CD4-positive, alpha-beta T cell treated with Interferon gamma for 1 hour (primary cell): ENCODE data around the gene CFAP119.

Source experiments
- DNase-seq: peaks from one replicate; pipeline ENCODE4 v3.0.0-alpha.2; 2020

CFAP119 gene

DNA sequence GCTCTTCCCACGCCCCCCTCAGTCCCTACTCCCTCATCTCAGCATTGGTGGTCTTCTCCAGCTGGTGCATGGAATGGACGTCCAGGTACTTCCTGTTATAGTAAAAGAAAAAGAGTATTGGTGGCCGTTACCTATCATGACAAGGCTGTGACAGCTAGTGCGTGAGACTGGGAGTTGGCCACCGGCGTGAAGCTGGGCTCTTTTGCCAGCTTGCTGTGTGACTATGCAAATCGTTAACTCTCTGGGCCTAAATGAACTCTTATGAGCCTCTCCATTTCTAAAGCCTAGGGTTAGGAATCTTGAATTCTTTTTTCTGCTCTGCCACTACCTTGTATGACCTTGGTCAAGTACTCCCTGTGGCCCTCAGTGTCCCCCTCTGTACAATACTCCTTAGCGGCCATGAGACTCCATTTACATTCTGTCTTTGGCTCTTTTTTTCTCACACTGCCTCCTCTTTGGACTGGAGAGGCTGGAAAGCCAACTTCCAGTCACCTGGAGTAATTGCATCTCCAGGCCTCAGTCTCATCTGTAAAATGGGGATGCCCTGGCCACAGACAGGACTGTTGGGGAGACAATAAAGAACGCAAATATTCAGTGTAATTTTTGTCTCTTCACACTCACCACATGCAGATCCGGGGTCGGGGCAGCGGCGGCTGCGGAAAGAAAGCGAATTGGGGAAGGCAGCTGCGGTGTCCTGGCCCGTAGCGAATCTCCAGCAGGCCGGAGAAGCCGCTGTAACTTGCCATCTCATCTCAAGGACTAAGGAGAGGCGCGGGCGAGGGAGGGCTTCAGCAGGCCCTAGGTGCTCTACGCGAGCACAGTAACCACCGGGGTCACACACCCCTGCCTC is 1.1 kb downstream of the CFAP119 start:
- DNase-seq = no peak

DNA sequence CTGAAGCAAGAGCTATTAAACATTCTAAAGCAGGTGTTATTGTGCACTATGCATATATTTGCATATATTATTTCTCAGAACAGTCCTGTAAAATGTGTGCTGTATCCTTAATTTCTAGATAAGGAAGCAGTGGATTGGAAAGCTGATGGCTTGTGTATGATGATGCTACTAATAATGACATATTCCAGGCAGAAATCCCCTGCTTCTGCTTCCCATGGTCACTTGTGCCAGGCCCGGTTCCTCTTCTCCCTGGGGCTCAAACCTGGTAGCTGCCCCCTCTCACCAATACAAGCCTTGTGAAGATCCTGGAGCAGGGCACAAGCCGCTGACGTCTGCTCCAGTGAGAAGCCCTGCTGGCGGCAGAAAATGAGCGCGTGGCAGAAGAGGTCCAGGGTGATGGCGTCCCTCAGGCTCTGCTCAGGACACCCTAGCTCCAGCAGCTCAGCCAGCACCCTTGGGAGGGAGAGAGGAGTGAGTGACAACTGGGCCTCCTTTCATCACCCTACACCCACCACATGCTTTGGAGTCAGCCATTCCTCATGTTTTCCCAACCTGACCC is 1.8 kb downstream of the CFAP119 start:
- DNase-seq = no peak

DNA sequence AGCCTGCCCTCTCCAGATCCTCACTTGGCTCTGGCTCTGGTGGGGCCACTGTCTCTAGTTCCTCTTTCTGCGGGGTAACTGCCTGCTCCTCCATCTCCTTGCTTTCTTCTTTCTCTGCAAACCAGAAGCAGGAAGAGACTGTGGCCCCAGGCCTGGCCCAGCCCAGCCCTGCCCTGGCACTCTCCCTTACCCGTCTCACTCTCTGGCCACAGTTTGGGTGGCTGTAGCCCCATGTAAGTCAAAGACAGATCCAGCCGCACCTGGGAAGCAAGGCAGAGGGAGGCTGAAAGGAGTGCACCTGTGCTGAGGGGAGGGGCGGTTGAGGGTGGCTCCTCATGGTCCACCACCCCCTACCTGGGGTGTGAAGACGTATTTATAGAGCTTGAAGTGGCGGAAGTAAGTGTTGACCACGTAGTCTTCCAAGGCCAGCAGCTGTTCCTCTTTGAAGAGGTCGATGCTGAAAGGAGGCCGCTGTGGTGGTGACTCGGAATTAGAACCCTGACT is 2.8 kb downstream of the CFAP119 start:
- DNase-seq = peak; percentile 32

DNA sequence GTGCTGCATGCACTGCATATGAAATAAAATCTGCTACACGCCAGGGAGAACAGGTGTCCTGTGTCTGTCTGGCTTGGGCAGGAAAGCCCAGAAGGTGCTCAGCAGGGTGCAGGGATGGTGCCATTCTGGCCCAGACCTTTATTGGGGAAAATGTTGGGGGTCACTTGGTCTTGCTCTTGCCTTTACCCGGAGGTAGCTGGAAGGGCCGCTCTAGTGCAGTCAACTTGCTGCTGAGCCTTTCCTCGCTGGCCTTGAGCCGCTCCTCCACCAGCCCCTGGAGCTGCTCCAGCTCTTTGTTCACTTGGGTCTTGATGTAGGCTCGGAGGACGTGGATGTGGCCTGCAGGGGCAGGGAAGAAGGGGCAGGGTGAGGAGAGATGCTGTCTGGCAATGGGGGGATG is 4.5 kb downstream of the CFAP119 start:
- no peak for DNase-seq

DNA sequence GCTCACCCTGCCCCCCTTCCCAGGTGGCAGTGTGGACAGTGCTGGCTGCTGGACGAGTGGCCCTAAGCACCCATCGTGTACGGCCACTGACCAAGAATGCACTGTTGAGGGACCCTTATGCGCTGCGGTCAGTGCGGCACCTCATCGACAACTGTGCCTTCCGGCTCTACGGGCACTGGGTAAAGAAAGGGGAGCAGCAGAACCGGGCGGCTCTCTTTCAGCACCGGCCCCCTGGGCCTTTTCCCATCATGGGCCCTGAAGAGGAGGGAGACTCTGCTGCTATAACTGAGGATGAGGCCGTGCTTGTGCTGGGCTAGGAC is 5.1 kb downstream of the CFAP119 start:
- no peak for DNase-seq

DNA sequence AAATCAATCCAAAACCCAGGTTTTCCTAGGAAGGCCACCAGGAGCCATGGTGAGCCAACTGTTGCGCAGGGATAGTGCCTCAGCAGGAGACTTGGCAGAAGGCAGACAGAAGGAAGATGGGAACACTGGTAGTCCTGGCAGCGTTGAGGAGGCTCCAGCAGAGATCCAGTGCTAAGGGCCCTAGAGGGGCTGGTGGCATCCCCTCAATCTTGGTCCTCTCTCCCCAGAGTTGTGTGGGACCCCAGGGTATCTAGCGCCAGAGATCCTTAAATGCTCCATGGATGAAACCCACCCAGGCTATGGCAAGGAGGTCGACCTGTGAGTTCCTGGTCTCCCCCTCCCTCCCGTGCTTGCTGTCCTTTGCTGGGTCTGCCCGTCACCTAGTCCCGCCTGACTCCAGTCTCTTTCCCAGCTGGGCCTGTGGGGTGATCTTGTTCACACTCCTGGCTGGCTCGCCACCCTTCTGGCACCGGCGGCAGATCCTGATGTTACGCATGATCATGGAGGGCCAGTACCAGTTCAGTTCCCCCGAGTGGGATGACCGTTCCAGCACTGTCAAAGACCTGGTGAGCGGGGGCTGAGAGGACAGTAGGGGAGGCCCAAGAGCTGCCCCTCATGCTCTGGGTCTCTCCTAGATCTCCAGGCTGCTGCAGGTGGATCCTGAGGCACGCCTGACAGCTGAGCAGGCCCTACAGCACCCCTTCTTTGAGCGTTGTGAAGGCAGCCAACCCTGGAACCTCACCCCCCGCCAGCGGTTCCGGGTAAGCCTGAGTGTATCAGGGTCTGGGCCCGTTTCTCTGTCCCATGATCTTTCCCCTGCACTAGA is 5.7 kb downstream of the CFAP119 start:
- DNase-seq = no peak

DNA sequence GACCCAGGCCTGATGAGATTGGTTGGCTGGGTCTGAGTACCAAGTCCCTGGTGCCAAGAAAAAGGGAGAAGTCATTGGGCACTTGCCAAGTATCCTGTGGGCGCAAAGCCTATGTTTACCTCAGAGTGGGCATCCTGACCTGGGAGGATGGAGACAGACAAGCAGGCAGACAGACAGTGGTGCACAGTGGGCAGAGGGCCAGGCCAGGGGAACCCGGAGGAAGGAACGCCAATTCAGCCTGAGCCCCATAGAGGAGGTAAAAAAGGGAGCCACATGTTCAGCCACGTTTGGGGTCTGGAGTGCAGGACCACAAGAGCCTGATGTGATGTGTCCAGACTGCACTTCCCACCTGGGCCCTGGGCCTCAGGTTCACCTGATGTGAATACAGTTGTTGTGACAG is 8.3 kb downstream of the CFAP119 start:
- DNase-seq = no peak

DNA sequence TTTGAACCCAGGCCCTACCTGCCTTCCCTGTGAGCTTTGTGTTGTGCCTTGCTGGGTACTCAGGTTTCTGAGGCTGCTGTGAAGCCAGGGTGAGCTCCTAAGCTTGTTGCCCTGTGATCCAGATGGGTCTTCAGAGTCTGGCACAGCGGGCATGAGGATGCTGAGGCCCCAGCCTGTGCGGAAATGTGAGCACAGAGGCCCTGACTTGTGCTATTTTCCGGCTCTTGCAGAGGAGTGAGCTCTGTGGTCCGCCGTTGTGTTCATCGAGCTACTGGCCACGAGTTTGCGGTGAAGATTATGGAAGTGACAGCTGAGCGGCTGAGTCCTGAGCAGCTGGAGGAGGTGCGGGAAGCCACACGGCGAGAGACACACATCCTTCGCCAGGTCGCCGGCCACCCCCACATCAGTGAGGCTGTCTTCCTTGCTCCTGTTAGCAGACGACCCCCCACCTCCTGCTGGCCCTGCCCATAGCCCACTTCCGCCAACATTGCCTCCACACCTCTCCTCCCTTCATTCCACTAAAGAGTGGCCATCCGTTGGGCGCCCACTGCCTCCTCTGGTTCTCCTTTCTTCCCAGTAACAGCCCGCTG is 10.9 kb downstream of the CFAP119 start:
- no peak for DNase-seq

DNA sequence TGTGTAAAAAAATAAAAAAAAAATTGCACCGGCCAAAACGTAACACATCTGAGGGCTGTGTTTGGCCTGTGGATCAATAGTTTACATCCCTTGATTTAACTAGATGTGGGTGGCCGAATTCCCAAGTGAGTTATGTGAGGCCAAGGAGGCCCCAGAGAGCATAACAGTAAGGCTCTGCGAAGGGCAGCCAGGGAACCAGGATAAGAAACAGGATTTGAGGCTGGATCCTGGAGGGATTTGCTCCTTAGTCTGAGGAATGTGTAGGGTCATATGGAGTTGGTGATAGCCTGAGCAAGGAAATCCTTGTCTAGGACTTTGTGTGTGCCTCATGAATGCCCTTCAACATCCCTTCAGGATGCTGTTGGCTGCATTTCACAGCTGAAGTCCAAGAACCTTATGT is 11.7 kb downstream of the CFAP119 start:
- DNase-seq = no peak

DNA sequence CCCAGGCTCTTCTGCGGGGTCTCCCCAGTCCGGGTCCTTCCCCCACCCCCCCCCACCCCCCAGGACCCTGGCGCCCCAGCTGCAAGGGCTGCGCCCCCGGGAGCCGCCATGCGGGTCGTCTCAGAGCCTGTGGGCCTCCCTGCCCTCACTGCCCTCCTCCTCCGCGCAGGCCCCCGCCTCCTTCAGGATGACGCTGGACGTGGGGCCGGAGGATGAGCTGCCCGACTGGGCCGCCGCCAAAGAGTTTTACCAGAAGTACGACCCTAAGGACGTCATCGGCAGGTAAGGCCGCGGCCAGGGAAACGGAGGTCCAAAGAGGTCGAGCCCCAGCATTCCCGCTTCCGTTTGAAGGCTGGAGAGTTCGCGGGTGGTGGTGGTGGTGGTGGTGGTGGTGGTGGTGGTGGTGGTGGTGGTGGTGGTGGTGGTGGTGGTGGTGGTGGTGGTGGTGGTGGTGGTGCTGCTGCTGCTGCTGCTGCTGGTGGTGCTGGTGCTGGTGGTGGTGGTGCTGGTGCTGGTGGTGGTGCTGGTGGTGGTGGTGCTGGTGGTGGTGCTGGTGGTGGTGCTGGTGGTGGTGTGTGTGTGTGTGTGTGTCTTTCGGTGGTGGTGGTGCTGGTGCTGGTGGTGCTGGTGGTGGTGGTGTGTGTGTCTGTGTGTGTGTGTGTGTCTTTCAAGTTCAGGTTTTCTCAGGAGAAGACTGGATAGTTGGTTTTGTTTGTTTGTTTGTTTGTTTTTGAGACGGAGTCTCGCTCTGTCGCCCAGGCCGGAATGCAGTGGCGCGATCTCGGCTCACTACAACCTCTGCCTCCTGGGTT is 13.0 kb downstream of the CFAP119 start:
- peak; percentile 9 for DNase-seq

DNA sequence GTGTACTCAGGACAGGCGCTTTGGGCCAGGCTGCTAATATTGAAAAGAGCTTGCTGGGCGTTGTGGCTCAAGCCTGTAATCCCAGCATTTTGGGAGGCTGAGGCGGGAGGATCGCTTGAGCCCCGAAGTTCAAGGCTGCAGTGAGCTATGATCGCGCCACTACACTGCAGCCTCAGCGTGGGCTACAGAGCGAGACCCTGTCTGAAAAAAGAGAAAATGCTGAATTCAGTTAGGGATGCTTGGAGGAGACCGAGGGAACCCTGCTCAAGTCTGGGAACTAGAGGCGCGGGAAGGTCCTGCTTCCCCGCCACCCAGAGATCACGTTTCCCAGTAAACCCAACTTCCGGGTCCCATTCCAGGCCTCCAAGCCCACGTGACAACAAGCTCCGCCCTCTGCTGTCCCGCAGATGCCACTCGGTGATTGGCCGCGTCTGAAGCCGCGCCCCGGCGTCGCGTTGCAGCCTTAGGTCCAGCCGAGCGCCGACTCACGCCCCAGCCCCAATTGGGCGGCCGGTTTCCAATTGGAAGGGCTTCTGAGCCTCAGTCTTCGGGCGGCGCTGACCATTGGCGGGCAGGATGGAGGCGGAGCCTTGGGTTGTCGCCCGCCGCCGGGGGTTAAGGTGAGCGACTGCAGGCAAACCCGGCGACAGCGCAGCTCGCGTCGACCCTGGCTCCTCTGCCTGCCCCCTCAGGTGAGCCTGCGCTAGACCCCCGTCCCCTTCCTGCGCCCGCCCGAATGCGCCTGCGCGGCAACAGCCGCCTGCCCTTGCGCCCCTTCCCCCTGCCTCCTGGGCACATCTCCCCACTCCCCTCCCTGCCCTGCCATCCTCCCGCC is 13.8 kb downstream of the CFAP119 start, which contains the start of gene PHKG2:
Gene PHKG2, plus strand, starts transcription at position 627 of the 835 bp plus-strand sequence. CDS start 396 bp downstream, outside the sequence.
- DNase-seq = peak; percentile 97

DNA sequence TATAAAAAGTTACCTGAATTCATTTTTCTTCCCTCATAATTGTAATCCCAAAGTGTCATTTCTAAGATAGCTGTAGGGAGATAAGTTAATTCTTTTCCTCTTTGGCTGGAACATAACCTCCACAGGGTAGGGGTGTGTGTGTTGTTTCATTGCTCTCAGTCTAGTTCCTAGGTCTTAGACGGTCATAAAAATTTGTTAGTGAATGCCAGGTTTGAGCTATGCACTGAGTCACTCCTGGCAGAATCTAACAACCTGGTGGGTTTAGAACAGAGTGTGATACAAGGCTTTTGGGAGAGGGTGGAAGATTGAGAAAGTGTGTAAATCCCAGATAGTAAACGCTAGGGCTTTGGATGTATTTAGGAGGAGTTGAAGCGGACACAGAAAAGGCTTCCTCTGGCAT is 14.5 kb downstream of the CFAP119 start:
- DNase-seq = no peak

DNA sequence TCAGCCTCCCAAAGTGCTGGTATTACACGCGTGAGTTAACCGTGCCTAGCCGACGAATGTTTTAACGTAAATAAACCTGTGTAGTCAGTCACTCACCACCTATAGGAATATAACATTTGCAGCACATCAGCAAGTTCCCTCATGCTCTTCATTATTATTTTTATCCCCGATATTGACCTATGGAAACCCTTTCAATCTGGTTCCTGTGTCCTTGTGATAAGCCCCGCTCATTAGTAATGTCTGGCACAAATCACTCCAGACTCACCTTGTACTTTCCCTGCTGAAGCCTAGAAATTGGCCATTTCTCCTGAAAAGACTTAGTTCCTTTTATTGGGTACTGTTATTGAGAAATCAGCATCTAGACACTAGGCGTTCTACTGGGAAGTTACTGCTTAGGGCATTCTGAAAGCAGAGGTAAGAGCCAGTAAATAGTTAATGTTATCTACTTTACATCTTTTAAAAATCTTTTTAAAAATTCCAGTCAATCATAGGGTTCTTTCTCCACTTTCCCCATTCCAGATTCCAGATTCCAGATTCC is 15.2 kb downstream of the CFAP119 start:
- DNase-seq = no peak

DNA sequence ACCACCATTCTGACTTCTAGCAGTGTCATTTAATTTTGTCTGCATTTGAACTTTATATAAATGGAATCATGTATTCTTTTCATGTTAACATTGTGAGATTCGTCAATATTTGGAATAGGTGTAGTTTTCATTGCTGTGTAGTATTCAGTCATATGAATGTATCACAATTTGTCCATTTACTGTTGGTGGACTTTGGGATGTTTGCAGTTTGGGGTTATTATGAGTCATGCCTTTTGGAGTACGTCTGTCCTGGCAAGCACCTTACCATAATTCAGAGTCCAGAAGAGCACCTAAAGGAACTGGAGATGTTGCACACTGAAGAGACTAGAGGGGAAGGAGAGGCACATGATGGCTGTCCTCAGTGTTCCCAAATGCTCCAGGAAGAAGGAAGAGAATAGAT is 16.8 kb downstream of the CFAP119 start:
- no peak for DNase-seq

DNA sequence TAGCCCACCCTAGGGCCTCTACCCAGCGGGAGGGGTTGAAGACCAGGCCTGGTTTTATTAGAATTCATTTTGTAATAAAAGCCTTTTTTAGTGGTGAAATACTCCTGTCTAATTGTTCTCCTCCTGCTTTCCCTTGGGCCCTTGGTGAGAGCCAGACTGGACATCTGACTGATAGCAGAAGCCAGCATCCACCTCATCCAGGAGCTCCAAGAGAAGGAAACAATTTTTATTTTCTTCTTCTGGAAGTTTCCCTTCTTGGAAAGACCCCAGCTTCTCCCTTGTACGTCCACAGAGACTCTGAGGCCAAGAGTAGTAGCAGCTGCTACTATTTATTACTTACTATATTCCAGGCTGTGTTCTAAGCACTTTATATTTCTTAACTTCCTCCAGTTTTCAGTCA is 17.7 kb downstream of the CFAP119 start:
- no peak for DNase-seq

DNA sequence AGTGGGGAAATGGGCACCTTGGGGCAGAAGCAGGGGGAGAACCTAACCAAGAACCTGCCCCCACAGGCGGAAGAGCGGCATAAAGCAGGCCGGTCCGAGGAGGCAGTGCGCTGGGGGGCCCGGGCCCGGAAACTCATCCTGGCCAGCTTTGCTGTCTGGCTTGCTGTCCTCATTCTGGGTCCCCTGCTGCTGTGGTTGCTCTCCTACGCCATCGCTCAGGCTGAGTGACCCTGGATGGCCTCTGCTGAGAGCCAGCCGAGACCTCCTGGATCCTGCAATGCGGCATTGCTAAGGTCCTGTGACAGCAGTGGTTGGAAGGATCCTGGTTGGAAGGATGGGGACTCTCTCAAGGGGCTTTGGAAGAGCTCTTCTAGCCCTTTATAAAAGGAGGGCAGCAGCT is 18.1 kb downstream of the CFAP119 start:
- no peak for DNase-seq

DNA sequence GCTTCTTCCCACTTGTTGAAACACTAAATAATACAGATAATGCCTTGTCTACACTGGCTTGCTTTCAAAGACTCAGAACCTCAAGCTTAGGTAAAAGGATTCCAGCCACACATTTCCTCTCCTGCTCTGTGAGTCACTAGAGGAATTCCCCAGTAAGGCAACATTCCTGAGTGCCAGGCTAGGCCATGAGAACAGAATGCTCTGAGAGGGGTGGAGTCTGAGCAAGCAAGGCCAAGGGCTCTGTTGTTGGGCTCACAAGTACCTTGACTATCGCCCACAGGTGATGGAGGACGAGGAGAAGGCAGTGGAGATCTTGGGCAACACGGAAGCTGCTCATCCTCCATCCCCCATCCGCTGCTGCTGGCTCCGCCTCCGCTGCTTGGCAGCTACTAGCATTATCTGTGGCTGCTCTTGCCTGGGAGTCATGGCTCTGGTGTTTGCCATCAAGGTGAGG is 20.4 kb downstream of the CFAP119 start:
- DNase-seq = no peak

DNA sequence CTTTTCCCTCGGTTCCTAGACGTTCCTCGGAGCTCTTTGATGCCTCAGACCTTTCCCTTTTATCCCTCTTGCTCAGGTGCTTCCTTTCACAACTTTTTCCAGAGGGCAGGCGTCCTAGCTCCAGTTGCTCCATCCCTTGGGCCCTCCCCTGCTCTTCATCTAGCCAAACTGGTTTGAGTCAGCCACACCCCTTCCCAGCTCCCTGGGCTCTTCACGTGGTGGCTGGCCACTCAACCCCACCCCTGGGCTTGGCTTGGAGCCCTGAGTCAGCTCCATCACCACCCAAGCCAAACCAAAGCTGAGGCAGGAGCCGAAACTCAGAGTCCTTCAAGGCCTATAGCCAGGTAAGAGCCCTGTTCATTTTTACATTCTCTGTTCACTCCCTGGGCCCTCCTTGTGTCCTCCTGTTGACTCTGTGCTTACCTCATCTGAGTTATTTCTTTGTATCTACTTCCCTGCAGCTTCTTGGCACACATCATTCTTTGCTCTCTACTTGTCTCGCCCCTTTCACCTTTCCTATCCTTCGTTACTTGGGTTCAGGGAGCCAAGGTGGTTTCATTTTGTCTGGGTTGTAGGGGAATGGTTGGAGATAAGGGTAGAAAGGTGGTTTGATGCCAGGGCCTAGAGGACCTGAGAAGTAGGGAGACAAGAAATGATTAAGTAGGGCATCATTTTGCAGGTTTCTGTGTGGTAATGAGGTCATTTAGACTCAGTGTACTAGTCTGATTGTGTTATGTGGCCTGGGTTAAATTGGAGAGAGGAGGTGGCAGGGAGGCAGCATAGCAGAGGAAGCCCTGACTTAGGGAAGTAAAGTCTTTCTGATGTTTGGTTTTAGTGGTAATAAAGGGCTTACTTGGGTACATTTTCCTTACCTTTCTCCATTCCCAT is 21.3 kb downstream of the CFAP119 start:
- no peak for DNase-seq

DNA sequence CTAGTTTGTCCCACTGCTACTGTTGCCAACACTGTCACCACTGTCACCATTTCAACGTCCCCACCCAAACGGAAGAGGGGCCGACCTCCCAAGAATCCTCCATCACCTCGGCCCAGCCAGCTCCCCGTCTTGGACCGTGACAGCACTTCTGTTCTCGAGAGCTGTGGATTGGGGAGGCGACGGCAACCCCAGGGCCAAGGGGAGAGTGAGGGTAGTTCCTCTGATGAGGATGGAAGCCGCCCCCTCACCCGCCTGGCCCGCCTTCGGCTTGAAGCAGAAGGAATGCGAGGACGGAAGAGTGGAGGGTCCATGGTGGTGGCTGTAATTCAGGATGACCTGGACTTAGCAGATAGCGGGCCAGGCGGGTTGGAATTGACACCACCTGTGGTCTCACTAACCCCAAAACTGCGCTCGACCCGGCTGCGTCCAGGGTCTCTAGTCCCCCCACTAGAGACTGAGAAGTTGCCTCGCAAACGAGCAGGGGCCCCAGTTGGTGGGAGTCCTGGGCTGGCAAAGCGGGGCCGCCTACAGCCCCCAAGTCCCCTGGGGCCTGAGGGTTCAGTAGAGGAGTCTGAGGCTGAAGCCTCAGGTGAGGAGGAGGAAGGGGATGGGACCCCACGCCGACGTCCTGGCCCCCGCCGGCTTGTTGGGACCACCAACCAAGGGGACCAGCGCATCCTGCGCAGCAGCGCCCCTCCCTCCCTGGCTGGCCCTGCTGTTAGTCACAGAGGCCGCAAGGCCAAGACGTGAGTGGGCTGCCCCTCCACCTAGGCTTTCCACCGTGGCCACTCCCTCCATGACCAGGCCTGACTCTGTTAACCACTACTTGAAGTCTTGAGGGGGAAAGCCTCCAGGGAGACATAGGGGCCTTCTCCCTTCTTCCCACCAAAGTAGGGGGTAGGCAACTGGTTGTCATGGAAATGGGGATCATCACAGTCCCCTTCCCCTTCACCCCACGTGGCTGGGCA is 22.6 kb downstream of the CFAP119 start:
- no peak for DNase-seq
